HG02610 (cell line): ENCODE measurements around the gene TMEM88.

Experiments used
- ATAC-seq: cut with Tn5 transposase; IDR thresholded peaks from one replicate; pipeline ENCODE4 v1.9.1; 2021; ENCODE audit warnings: mild to moderate bottlenecking, moderate library complexity; ENCODE audit not compliant: unreplicated experiment

Gene TMEM88

GRCh38 chr17:7843257-7843535 lies 11.7 kb upstream of the TMEM88 start:
- no peak for ATAC-seq

GRCh38 chr17:7843536-7844291 lies 11.2 kb upstream of the TMEM88 start:
- peak; percentile 25 for ATAC-seq

- ATAC-seq = peak; percentile 47
Measured at GRCh38 chr17:7844292-7845154, 10.3 kb upstream of the TMEM88 start.

- no peak for ATAC-seq
Measured at GRCh38 chr17:7845359-7846062, 9.4 kb upstream of the TMEM88 start.

- no peak for ATAC-seq
Measured at GRCh38 chr17:7846063-7846735, 8.7 kb upstream of the TMEM88 start.

GRCh38 chr17:7846765-7847661 lies 7.9 kb upstream of the TMEM88 start:
- no peak for ATAC-seq

- ATAC-seq = no peak
Measured at GRCh38 chr17:7848131-7848579, 6.7 kb upstream of the TMEM88 start.

- ATAC-seq = no peak
Measured at GRCh38 chr17:7848739-7849129, 6.1 kb upstream of the TMEM88 start.

GRCh38 chr17:7849130-7849750 lies 5.6 kb upstream of the TMEM88 start:
- ATAC-seq = no peak

GRCh38 chr17:7849751-7850504 lies 4.9 kb upstream of the TMEM88 start:
- ATAC-seq = no peak

- ATAC-seq = no peak
Measured at GRCh38 chr17:7850701-7851437, 4.0 kb upstream of the TMEM88 start.

- peak; percentile 64 for ATAC-seq
Measured at GRCh38 chr17:7851438-7852261, 3.2 kb upstream of the TMEM88 start.

- no peak for ATAC-seq
Measured at GRCh38 chr17:7852262-7852670, 2.6 kb upstream of the TMEM88 start.

GRCh38 chr17:7852919-7853690 lies 1.8 kb upstream of the TMEM88 start:
- no peak for ATAC-seq

- ATAC-seq = no peak
Measured at GRCh38 chr17:7853691-7854038, 1.2 kb upstream of the TMEM88 start.

GRCh38 chr17:7854078-7854777 lies 638 bp upstream of the TMEM88 start:
- ATAC-seq = no peak
